A673 (cell line): Measurements from ENCODE around the gene PFKP. TPM values are rescaled to one million over a fixed set of nuclear protein-coding genes. Genes with fewer than 3 reads are reported as not detected.

Source experiments
- BruUV-seq: library from RNA; stranded (reverse); fragments of 400-500 nt; replicated peaks from 2 replicates; lab custom pipeline; 2021; lab: Mats Ljungman, UMichigan
- CTCF ChIA-PET: fragments of 300-600 bp; sonication (Branson Sonifier 250); formaldehyde crosslinking; loops from one replicate; lab custom pipeline; 2022; ENCODE audit warnings: antibody characterized with exemption; lab: Charles Lee
- POLR2A ChIA-PET: fragments of 300-600 bp; sonication (Branson Sonifier 250); formaldehyde crosslinking; loops from one replicate; lab custom pipeline; 2022; ENCODE audit warnings: antibody characterized with exemption; ENCODE audit not compliant: low non-redundant PET; lab: Charles Lee
- DNase-seq: peaks from one replicate; pipeline ENCODE4 v3.0.0-alpha.2; 2015; ENCODE audit warnings: low spot score
- H3K27ac ChIP-seq: fragments of 200-600 bp; sonication (generic); 2 replicates; pipeline ENCODE4 v1.5.1; 2016; ENCODE audit warnings: mixed run types, low read depth, mild to moderate bottlenecking, mixed read lengths, antibody characterized with exemption, low read length; ENCODE audit not compliant: poor library complexity, severe bottlenecking
- H3K27me3 ChIP-seq: fragments of 200-600 bp; sonication (generic); replicated peaks from 2 replicates; pipeline ENCODE4 v1.6.1; 2017; ENCODE audit warnings: mixed run types, low read depth, mild to moderate bottlenecking, mixed read lengths, antibody characterized with exemption, low read length; ENCODE audit not compliant: insufficient read depth, poor library complexity
- H3K36me3 ChIP-seq: fragments of 200-600 bp; sonication (generic); 2 replicates; pipeline ENCODE4 v1.6.1; 2016; ENCODE audit warnings: mixed run types, mild to moderate bottlenecking, mixed read lengths, antibody characterized with exemption, low read length; ENCODE audit not compliant: insufficient read depth, poor library complexity, severe bottlenecking
- H3K4me1 ChIP-seq: fragments of 200-600 bp; sonication (generic); 2 replicates; pipeline ENCODE4 v1.6.1; 2017; ENCODE audit warnings: mixed run types, mild to moderate bottlenecking, mixed read lengths, antibody characterized with exemption, low read length; ENCODE audit not compliant: insufficient read depth, poor library complexity, severe bottlenecking
- H3K4me3 ChIP-seq: fragments of 200-600 bp; sonication (generic); 2 replicates; pipeline ENCODE4 v1.5.1; 2016; ENCODE audit warnings: low read depth, mixed run types, mild to moderate bottlenecking, mixed read lengths, low read length; ENCODE audit not compliant: poor library complexity, severe bottlenecking
- H3K9me3 ChIP-seq: fragments of 200-600 bp; sonication (generic); 2 replicates; pipeline ENCODE4 v1.6.1; 2016; ENCODE audit warnings: mixed run types, low read depth, mild to moderate bottlenecking, mixed read lengths, antibody characterized with exemption, low read length; ENCODE audit not compliant: poor library complexity, severe bottlenecking
- EZH2 ChIP-seq: fragments of 200-600 bp; sonication (generic); IDR thresholded peaks from 2 replicates; pipeline ENCODE4 v1.6.1; 2017; ENCODE audit warnings: borderline replicate concordance, low read depth, mild to moderate bottlenecking, mixed read lengths, antibody characterized with exemption, low read length; ENCODE audit not compliant: poor library complexity, severe bottlenecking
- intact Hi-C: fragments of 100-400 bp; cut with micrococcal nuclease; formaldehyde crosslinking; loops from one replicate; pipeline ENCODE4 v1.10.0; 2022; ENCODE audit not compliant: unreplicated experiment
- total RNA-seq: library from RNA; stranded (reverse); gene quantifications from 2 replicates; pipeline ENCODE4 v1.2.3, GENCODE V29; 2021
- TF ChIP-seq, protein P1 (sequence below): fragments of 300-800, 200-600 bp; sonication (generic); conservative IDR thresholded peaks from 2 replicates; pipeline ENCODE4 v1.5.1; 2017; ENCODE audit warnings: low read depth, mild to moderate bottlenecking, antibody characterized with exemption, low read length, moderate library complexity, mixed read lengths

The PFKP gene
- total RNA-seq, 1 experiment from 2014 or later, result 232 TPM

DNA sequence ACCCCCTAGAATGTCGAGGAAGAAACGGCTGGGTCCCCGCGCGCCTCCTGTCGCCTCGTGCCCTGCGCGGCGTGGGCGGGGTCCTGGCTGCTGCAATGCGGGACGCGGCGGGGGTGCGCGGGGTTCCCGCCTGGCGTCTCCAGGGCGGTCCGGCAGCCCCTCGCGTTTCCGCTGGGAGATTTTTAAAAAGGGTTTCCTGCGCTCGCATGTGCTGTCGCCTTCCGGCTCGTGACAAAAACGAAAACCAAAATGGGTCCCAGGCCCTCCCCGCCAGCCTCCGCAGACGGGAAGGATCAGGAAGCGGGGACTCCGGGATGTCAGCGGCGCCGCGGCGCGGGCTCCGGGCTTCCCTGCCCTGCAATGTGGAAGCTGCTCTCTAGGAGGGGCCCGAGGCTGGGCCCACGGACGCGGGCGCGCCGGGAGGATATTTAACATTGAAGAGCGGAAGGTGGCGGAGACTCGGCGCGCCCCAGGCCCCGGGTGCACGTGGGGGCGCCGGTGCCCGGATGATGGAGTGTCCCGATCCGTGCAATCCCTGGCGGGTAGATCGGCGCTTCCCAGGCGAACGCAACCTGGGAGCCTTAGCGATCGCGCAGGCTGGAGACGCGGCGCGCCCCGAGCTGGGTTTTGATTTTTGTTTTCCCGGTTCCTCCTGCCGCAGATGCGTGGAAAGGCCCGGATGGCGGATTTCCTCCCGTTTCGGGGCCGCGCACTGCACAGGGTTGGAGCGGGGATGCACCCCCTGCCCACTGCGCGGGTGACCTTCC lies 1.0 kb downstream of the PFKP start:
- intact Hi-C loops, result no loop called here
- peak; percentile 83 for DNase-seq
- CTCF ChIA-PET, result no interaction called here
- no peaks in the 10 kb centered on the region for H3K27me3 ChIP-seq
- H3K36me3 ChIP-seq, result peaks cover 16% of the 10 kb centered on the region
- no TSS peak for BruUV-seq
- H3K4me3 ChIP-seq, result peak overlapping the region; percentile 95
- POLR2A ChIA-PET, result interaction anchor here (0.7 kb wide), 2 partner anchors 27 to 43 kb away, joined by 3 read pairs; no protein-coding TSS in a partner anchor
- TF ChIP-seq, protein P1, sequence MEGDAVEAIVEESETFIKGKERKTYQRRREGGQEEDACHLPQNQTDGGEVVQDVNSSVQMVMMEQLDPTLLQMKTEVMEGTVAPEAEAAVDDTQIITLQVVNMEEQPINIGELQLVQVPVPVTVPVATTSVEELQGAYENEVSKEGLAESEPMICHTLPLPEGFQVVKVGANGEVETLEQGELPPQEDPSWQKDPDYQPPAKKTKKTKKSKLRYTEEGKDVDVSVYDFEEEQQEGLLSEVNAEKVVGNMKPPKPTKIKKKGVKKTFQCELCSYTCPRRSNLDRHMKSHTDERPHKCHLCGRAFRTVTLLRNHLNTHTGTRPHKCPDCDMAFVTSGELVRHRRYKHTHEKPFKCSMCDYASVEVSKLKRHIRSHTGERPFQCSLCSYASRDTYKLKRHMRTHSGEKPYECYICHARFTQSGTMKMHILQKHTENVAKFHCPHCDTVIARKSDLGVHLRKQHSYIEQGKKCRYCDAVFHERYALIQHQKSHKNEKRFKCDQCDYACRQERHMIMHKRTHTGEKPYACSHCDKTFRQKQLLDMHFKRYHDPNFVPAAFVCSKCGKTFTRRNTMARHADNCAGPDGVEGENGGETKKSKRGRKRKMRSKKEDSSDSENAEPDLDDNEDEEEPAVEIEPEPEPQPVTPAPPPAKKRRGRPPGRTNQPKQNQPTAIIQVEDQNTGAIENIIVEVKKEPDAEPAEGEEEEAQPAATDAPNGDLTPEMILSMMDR, result no peak
- TF ChIP-seq EZH2, result no peak
- H3K27ac ChIP-seq, result peak overlapping the region; percentile 81
- H3K4me1 ChIP-seq, result peaks cover 6% of the 10 kb centered on the region
- H3K9me3 ChIP-seq, result no peaks in the 10 kb centered on the region

DNA sequence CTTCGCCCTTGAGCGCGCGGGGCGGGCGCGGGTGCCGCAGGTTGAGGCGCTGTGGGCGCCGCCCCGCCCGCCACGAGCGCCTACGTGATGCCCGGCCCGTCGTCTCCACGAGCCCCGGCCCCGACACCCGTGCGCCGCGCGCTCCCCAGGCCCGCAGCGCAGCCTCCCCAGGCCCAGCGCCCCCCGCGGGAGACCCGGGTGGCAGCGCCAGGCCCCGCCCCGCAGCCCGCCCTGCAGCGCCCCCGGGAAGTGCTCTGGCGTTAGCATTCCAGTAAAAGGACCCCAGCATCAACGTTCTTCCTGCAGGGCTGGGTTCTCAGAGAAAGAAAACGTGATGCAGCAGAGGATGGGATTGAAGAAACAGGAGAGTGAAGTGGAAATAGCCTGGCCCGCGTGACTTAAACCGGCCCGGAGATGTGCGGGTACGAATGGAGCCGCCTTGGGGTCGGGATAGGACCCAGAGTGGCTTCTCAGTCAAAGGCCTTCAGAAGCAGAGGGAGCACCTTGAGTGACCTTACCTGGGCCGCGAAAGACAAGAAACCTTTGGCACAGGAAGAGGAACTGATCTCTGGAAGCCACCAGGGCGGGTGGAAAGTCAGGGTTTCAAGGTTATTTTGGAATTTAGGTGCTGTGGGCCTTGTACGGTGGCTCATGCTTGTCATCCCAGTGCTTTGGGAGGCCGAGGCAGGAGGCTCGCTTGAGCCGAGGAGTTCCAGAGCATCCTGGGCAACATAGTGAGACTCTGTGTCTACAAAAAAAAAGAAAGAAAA lies 1.8 kb downstream of the PFKP start:
- POLR2A ChIA-PET, result interaction anchor here (0.7 kb wide), 1 partner anchor 27 kb away, joined by 3 read pairs; no protein-coding TSS in a partner anchor
- H3K27ac ChIP-seq, result peak overlapping the region; percentile 81
- H3K4me3 ChIP-seq, result peak overlapping the region; percentile 95

DNA sequence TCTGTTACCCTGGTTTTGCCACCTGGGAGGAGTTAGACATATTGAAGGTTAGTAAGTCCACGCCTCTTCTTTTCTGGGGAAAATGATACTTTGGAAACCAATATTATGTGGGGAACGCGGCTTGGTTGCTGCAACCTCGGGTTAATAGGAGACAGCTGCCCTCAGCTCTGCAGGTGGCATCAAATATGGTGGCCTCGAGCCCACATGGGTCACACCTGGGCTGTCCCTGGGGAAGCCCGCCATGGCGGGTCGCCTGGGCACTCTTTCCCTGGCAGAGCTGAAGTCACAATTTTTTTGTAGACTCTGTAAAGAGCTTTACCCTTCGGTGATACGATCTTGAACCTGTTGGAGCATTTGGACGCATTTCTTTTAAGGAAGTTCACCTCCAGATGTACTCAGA lies 2.5 kb downstream of the PFKP start:
- ChIA-PET CTCF (no interaction called here), POLR2A (interaction anchor here (0.6 kb wide), 1 partner anchor 616 kb away, joined by 3 read pairs; no protein-coding TSS in a partner anchor)
- H3K9me3 ChIP-seq, result no peaks in the 10 kb centered on the region
- intact Hi-C loops, result no loop called here
- H3K4me1 ChIP-seq, result peaks cover 6% of the 10 kb centered on the region
- H3K27me3 ChIP-seq, result no peaks in the 10 kb centered on the region
- no peak overlapping the region for H3K4me3 ChIP-seq
- DNase-seq, result no peak
- H3K36me3 ChIP-seq, result peaks cover 21% of the 10 kb centered on the region
- H3K27ac ChIP-seq, result no peak overlapping the region
- TF ChIP-seq, protein P1, result no peak
- TF ChIP-seq EZH2, result no peak
- TSS peak; percentile 22 for BruUV-seq

More for the DNA sequence above, 1.8 kb downstream of the PFKP start:
- Histone ChIP-seq H3K9me3 (no peaks in the 10 kb centered on the region), H3K4me1 (peaks cover 6% of the 10 kb centered on the region), H3K36me3 (peaks cover 16% of the 10 kb centered on the region), H3K27me3 (no peaks in the 10 kb centered on the region)
- intact Hi-C loops, result no loop called here
- DNase-seq, result peak; percentile 63
- TF ChIP-seq, protein P1, result 0 out of 2 replicates have a peak, but pooled peaks have one; percentile 16
- TF ChIP-seq EZH2, result no peak
- CTCF ChIA-PET, result no interaction called here
- BruUV-seq, result no TSS peak
